WTC11 (cell line): Measurements from ENCODE around the gene SPAG5. TPM values are rescaled to one million over a fixed set of nuclear protein-coding genes. Genes with fewer than 3 reads are reported as not detected.

Experiments used
- ATAC-seq: fragments of 200-7000 bp; cut with Tn5 transposase; 2 replicates; pipeline ENCODE4 v1.10.0; 2021; ENCODE audit warnings: mild to moderate bottlenecking, moderate library complexity
- CTCF ChIA-PET: fragments of 300-600 bp; sonication (Branson Sonifier 250); formaldehyde crosslinking; loops from one replicate; lab custom pipeline; 2021; ENCODE audit warnings: antibody characterized with exemption; lab: Charles Lee
- POLR2A ChIA-PET: fragments of 350-600 bp; sonication (Branson Sonifier 250); formaldehyde crosslinking; loops from one replicate; lab custom pipeline; 2021; ENCODE audit warnings: antibody characterized with exemption; lab: Charles Lee
- DNase-seq: peaks from one replicate; pipeline ENCODE4 v3.0.0; 2021; ENCODE audit warnings: low spot score
- H3K27ac Mint-ChIP-seq: 2 replicates; pipeline ENCODE4 v1.8.0; 2021; ENCODE audit warnings: mixed read lengths
- H3K27me3 Mint-ChIP-seq: 2 replicates; pipeline ENCODE4 v1.8.0; 2021; ENCODE audit warnings: low read depth, mild to moderate bottlenecking, moderate library complexity, mixed read lengths
- H3K36me3 Mint-ChIP-seq: 2 replicates; pipeline ENCODE4 v1.8.0; 2021; ENCODE audit warnings: mixed read lengths
- H3K4me1 Mint-ChIP-seq: 2 replicates; pipeline ENCODE4 v1.8.0; 2022; ENCODE audit warnings: mixed read lengths
- H3K4me3 Mint-ChIP-seq: 2 replicates; pipeline ENCODE4 v1.8.0; 2021; ENCODE audit warnings: mild to moderate bottlenecking, moderate library complexity, mixed read lengths
- H3K9me3 Mint-ChIP-seq: 2 replicates; pipeline ENCODE4 v1.8.0; 2021; ENCODE audit warnings: mixed read lengths
- AR ChIP-seq: fragments of 250-450 bp; sonication (Bioruptor Pico); IDR thresholded peaks from 2 replicates; pipeline ENCODE4 v1.9.0; 2021; ENCODE audit warnings: mild to moderate bottlenecking
- ARID4B ChIP-seq: sonication (generic); formaldehyde crosslinking; IDR thresholded peaks from 2 replicates; pipeline ENCODE4 v1.8.0; 2023; ENCODE audit warnings: missing genetic modification reagents, mild to moderate bottlenecking, borderline replicate concordance
- ATF1 ChIP-seq: sonication (generic); formaldehyde crosslinking; IDR thresholded peaks from 2 replicates; pipeline ENCODE4 v1.8.1; 2023; ENCODE audit warnings: mild to moderate bottlenecking, moderate library complexity, missing genetic modification reagents
- CBFB ChIP-seq: sonication (generic); formaldehyde crosslinking; IDR thresholded peaks from 2 replicates; pipeline ENCODE4 v1.8.1; 2022; ENCODE audit warnings: mild to moderate bottlenecking, low read depth, missing genetic modification reagents
- CREB1 ChIP-seq: sonication (generic); formaldehyde crosslinking; IDR thresholded peaks from 2 replicates; pipeline ENCODE4 v1.8.0; 2023; ENCODE audit warnings: mild to moderate bottlenecking, missing genetic modification reagents
- CREM ChIP-seq: sonication (generic); formaldehyde crosslinking; IDR thresholded peaks from 2 replicates; pipeline ENCODE4 v1.8.1; 2022; ENCODE audit warnings: mild to moderate bottlenecking, missing genetic modification reagents, moderate library complexity
- FOXK1 ChIP-seq: sonication (generic); formaldehyde crosslinking; IDR thresholded peaks from 2 replicates; pipeline ENCODE4 v1.8.0; 2022; ENCODE audit warnings: mild to moderate bottlenecking, moderate library complexity, missing genetic modification reagents
- FOXP1 ChIP-seq: sonication (generic); formaldehyde crosslinking; IDR thresholded peaks from 2 replicates; pipeline ENCODE4 v1.8.0; 2022; ENCODE audit warnings: missing genetic modification reagents, mild to moderate bottlenecking, moderate library complexity, borderline replicate concordance
- MAX ChIP-seq: sonication (generic); formaldehyde crosslinking; IDR thresholded peaks from 2 replicates; pipeline ENCODE4 v1.8.0; 2022; ENCODE audit warnings: mild to moderate bottlenecking, missing genetic modification reagents
- NFYB ChIP-seq: sonication (generic); formaldehyde crosslinking; conservative IDR thresholded peaks from 2 replicates; pipeline ENCODE4 v1.8.0; 2022; ENCODE audit warnings: low read depth, missing genetic modification reagents
- NR1H2 ChIP-seq: sonication (generic); formaldehyde crosslinking; IDR thresholded peaks from 2 replicates; pipeline ENCODE4 v1.9.0; 2021; ENCODE audit warnings: mild to moderate bottlenecking, moderate library complexity, missing genetic modification reagents
- NR2C2 ChIP-seq: sonication (generic); formaldehyde crosslinking; IDR thresholded peaks from 2 replicates; pipeline ENCODE4 v1.8.0; 2022; ENCODE audit warnings: mild to moderate bottlenecking, missing genetic modification reagents
- NR3C1 ChIP-seq: sonication (generic); formaldehyde crosslinking; conservative IDR thresholded peaks from 2 replicates; pipeline ENCODE4 v1.8.1; 2023; ENCODE audit warnings: low read depth, mild to moderate bottlenecking, missing genetic modification reagents
- PRRX2 ChIP-seq: fragments of 250-450 bp; sonication (Bioruptor Pico); IDR thresholded peaks from 2 replicates; pipeline ENCODE4 v1.8.0; 2021; ENCODE audit warnings: mild to moderate bottlenecking
- SP1 ChIP-seq: sonication (generic); formaldehyde crosslinking; conservative IDR thresholded peaks from 2 replicates; pipeline ENCODE4 v1.8.1; 2022; ENCODE audit warnings: missing genetic modification reagents
- TEAD1 ChIP-seq: sonication (generic); formaldehyde crosslinking; IDR thresholded peaks from 2 replicates; pipeline ENCODE4 v1.8.0; 2022; ENCODE audit warnings: mild to moderate bottlenecking, missing genetic modification reagents
- USF1 ChIP-seq: sonication (generic); formaldehyde crosslinking; IDR thresholded peaks from 2 replicates; pipeline ENCODE4 v1.8.0; 2022; ENCODE audit warnings: mild to moderate bottlenecking, missing genetic modification reagents
- USF2 ChIP-seq: sonication (generic); formaldehyde crosslinking; IDR thresholded peaks from 2 replicates; pipeline ENCODE4 v1.8.1; 2023; ENCODE audit warnings: mild to moderate bottlenecking, missing genetic modification reagents, moderate library complexity
- ZNF219 ChIP-seq: sonication (generic); formaldehyde crosslinking; IDR thresholded peaks from 2 replicates; pipeline ENCODE4 v1.8.0; 2023; ENCODE audit warnings: missing genetic modification reagents, mild to moderate bottlenecking, borderline replicate concordance
- ZNF263 ChIP-seq: sonication (generic); formaldehyde crosslinking; IDR thresholded peaks from 2 replicates; pipeline ENCODE4 v1.8.1; 2022; ENCODE audit warnings: low read depth, mild to moderate bottlenecking, moderate library complexity, missing genetic modification reagents
- ZNF416 ChIP-seq: fragments of 250-450 bp; sonication (Bioruptor Pico); IDR thresholded peaks from 2 replicates; pipeline ENCODE4 v1.9.0; 2021; ENCODE audit warnings: mild to moderate bottlenecking, inconsistent platforms
- ZNF532 ChIP-seq: fragments of 250-450 bp; sonication (Bioruptor Pico); IDR thresholded peaks from 2 replicates; pipeline ENCODE4 v1.9.0; 2021; ENCODE audit warnings: mild to moderate bottlenecking, borderline replicate concordance
- total RNA-seq: library from RNA; stranded (reverse); gene quantifications from 3 replicates; pipeline ENCODE4 v1.2.3, GENCODE V29; 2021

The SPAG5 gene
- total RNA-seq, 1 experiment from 2014 or later: 146 TPM

- H3K27me3 Mint-ChIP-seq: peaks cover 3% of the 10 kb centered on the region; the same call in 1 of the 2 replicates
- ATAC-seq (peak; percentile 26), DNase-seq (peak; percentile 55)
- peaks cover 16% of the 10 kb centered on the region for H3K4me1 Mint-ChIP-seq
- H3K4me3 Mint-ChIP-seq: peak overlapping the region; percentile 91
- POLR2A ChIA-PET: interaction anchor here (0.7 to 1.7 kb wide), 7 partner anchors 18 to 380 kb away, joined by 3 to 8 read pairs (median 3); partner anchors contain the start of genes PHF12, POLDIP2, PROCA1 and RPL23A
- peak overlapping the region; percentile 87 for H3K27ac Mint-ChIP-seq
- CTCF ChIA-PET: interaction anchor here (0.6 to 4.9 kb wide), 14 partner anchors 20 to 308 kb away, joined by 3 to 26 read pairs (median 5); partner anchors contain the start of genes BLTP2, RPL23A, RSKR and SDF2
- H3K36me3 Mint-ChIP-seq: peaks cover 25% of the 10 kb centered on the region
- no peaks in the 10 kb centered on the region for H3K9me3 Mint-ChIP-seq
- TF ChIP-seq PRRX2 (CRISPR knock-in tag) (no peak), MAX (CRISPR knock-in tag) (peak; percentile 48; the same call in 1 of the 2 replicates), ZNF263 (CRISPR knock-in tag) (no peak), ZNF219 (CRISPR knock-in tag) (0 out of 2 replicates have a peak, but pooled peaks have one; percentile 24), ZNF532 (CRISPR knock-in tag) (no peak), ATF1 (CRISPR knock-in tag) (no peak), NR2C2 (no peak), ARID4B (peak; percentile 77; the same call in 1 of the 2 replicates), CREM (CRISPR knock-in tag) (0 out of 2 replicates have a peak, but pooled peaks have one; percentile 31), CREB1 (no peak), USF1 (CRISPR knock-in tag) (peak; percentile 27; the same call in 1 of the 2 replicates), NFYB (CRISPR knock-in tag) (no peak), SP1 (CRISPR knock-in tag) (no peak), TEAD1 (CRISPR knock-in tag) (no peak), FOXP1 (CRISPR knock-in tag) (no peak), AR (no peak), NR1H2 (no peak), FOXK1 (CRISPR knock-in tag) (peak; percentile 85; the same call in 1 of the 2 replicates), ZNF416 (no peak), NR3C1 (CRISPR knock-in tag) (no peak), CBFB (CRISPR knock-in tag) (no peak), USF2 (CRISPR knock-in tag) (no peak)
Observed at GRCh38 chr17:28570716-28571360, 28.0 kb downstream of the SPAG5 start.
